GM11168 (cell line): ENCODE measurements around the gene CHI3L1.
"Not testable (repeated sequence)": the region's sequence is repeated elsewhere in the genome, so short reads cannot be mapped to it uniquely, and the experiment has no call there.

Source experiments
- in situ Hi-C: fragments of 300-500 bp; cut with MboI; formaldehyde crosslinking; loops from one replicate; pipeline ENCODE4 v1.12.0; 2022; ENCODE audit warnings: low sequenced_read_pairs; ENCODE audit not compliant: unreplicated experiment

CHI3L1 gene

DNA sequence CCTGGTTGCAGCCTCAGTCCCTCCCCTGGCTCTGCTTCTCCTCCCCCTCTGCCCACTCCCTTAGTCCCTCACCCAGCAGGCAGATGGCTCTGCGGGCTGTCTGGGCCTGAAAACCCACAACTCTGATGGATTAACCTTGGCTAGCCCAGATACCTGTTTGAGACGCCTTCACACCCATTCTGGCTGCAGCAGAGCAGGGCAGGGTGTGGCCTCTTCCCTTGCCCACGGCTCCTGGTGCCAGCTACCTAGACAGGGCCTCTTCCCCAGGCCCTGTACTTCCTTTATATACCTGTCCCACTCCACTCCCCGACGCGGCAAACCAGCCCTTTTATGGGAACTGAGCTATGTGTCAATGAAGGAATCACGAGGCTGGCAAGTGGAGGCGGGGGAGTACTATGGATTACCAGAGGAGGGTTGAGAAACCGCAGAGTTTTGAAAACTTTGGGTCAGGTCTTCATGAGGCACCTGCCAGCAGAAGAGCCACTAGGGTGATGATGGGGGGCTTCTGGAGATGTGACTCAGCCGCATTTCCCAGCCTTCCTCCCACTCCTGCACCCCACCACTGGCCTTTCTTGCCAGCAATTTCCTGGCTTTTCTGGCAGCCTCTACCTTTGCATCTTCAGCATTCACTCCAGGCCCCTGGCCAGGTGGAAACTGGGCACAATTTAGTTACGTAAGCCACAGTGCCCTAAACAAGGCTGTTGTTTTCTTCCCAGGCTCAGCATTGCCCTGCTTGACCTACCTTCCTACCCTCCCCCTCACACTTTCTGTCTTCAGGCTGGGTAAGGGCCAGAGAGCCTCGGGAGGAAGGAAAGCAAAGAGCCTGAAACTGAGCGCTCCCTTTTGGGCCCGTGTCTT lies at the start of gene CHI3L1:
Gene CHI3L1, minus strand, starts transcription at position 259 of the 858 bp plus-strand sequence. Its CDS starts 81 bp downstream, at position 178.
- in situ Hi-C loops = no loop called here

DNA sequence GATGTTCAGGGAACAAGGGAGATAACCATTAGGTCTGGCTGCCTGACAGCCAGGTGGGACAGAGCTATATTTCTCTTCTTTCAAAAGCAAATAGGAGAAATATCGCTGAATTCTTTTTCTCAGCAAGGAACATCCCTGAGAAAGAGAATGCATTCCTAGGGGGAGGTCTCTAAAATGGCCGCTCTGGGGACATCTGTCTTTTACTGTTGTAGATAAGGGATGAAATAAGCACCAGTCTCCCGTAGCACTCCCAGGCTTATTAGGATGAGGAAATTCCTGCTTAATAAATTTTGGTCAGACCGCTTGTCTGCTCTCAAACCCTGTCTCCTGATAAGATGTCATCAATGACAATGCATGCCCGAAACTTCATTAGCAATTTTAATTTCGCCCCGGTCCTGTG lies 48.4 kb upstream of the CHI3L1 start:
- in situ Hi-C loops = not testable (repeated sequence)

DNA sequence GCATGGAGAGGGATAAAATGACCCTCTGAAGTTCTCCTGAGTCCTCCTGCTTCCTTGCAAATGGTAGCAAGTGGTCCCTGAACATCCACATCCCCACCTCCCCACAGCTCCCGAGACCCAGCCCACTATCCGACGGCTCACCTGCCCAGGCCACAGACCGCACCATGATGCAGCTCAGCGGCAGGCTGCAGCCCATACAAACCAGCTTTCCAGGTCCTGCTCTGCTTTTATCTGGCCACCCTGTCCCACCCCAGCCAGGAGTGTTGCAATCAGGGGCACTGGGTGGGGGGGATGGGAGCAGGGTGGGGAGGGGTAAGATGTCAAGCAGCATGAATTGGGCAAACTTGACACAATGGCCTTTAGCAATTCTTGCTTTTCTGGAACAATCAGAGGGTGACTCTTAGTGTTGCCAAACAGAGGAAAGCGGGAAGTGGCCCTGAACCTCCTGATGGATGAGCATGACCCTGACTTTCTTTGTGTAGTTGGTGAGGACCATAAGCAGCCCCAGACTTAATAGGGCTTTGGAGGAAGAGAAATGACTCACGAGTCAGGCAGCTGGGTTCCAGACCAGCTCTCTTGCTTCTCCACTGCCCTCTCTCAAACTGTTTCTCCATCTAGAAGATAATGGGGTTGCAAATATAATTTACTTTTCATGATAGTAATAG lies 43.1 kb upstream of the CHI3L1 start, which contains the start of gene CHIT1:
Gene CHIT1, minus strand, starts transcription at position 203 of the 665 bp plus-strand sequence. Its CDS starts 37 bp downstream, at position 166.
- in situ Hi-C loops = no loop called here

DNA sequence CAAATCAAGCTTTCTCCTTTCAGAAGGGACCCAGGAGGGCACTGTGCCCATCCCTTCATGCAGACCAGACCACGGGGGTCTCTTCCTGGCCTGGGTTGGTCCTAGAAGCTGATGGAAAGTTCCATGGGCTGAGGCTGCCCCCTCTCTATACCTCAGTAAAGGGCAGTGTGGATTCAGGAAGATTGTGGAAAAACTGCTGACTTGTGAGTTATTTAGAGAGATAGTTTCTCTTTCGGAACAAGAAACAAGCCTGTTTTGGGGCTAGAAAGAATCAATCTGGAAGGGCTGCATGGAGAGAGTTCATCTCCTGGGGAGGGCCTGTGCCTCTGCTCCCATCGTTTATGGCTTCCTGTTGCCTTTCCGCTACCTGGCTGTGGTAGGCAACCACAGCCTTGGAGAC lies 42.2 kb upstream of the CHI3L1 start:
- in situ Hi-C loops = no loop called here

DNA sequence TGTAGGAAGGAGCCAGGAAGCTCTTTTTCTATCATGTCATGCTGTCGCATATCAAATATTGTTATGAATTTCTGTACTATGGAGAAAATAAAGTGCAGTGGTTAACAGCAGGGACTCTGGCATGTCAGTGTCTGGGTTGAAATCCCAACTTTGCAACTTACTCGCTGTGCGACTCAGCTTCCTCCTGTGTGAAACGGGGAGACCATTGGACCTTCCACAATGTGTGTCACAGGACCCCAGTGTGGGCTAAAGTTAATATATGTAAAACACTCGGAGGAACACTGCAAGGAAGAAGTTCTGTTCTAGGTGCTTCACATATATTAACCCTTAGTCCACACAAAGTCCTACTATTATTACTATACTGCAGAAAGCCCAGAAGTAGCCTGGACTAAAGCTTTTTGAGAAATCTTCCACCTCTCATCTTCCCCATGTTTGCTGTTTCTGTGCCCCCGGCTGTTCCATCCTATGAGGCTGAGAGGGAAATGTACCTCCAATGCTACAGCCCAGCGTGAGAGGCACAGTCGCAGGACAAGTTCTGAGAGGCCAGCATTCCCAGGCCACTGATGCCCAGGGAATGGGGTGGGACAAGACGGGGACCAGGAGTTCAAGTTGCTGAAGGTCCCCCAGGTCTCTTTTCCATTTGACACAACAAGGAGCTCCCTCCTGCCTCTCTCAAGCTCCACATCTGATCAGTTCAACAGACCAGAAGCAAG lies 41.0 kb upstream of the CHI3L1 start:
- in situ Hi-C loops = no loop called here

DNA sequence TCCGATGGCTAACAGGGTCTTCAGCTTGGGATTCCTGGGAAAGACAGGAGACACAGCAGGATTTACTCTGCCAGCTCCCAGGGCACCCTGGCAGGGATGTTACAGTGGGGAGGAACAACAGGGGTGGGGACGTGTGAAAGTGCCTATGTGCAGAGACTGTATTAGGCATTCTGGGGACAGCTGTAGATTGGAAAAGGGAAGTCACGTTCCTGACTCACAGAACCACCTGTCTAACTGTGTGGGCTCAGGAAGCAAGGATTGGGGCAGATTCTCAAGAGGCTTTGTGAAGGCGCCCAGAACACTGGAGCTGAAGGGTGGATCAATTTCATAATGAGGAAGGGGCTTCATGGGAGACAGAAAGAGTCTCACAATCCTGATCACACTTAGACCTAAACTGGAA lies 38.6 kb upstream of the CHI3L1 start:
- in situ Hi-C loops = no loop called here

DNA sequence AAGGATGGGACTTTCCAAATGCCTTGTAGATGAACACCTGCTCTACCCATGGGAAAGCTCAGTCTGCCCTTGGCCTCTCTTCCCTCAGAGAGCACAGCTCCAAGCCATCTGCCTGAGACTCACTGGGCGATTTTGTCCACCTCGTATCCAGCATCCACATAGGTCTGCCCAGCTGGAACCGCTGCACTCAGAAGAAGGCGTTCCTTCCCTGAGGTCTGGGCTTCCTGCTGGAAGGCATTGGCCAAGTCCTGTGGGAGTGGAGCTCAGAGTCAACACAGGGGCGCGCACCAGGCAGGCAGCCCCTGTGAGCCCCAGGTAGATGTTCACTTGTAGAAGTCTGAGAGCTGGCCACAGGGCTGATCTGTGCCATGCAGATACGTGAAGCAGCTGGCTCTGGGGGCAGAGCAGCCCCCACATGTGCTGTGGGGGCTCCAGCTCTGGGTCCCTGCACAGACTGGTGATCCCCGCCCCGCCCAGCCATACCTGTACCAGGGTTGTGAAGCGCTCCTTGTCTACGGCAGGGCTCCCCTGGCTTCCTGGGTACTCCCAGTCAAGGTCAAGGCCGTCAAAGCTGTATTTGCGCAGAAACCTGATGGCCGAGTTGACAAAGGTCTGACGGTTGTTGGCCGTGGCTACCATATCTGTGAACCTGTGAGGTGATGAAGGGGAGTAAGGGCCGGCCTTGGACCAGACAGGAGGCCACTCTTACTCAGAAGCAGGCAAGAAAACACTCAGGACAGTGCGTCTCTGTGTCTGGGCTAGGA lies 36.7 kb upstream of the CHI3L1 start:
- in situ Hi-C loops = no loop called here

DNA sequence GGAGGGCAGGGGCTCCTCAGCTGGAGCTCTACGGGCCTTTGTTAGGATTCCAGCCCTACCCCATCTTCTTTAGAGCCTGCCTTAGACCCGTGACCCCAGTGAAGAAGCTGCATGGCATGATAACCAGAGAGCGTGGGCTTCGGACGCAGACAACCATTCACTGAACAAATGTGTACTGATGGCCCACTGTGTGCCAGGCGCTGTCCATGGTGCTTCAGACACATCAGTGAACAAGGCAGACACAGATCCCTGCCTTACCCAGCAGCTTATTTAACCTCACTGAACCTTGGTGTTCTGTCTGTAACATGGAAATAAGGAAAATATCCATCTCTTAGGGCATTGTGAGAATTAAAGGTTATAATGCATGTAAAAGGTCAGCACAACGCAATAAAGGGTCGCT lies 33.4 kb upstream of the CHI3L1 start:
- in situ Hi-C loops = loop anchor here (5.0 kb wide), 1 partner anchor 188 kb away; no protein-coding TSS in a partner anchor

DNA sequence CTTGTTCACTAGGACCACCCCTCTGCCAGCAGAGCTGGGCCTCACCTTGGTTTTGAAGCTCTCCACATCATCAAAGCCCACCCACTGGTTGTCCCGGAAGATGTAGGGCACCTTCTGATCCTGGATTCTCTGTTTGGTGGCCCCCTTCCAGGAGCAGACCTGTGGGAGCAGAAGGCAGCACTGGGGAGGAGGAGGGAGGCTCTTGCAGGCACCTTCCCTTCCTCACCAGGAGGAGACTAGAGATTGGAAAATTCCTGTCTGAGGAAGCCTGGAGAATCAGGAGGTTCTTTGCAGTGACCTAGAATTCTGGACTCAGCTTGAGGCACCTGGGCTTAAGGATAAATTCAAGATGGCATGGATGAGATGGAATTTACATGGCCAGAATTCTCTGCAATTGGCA lies 32.7 kb upstream of the CHI3L1 start:
- in situ Hi-C loops = loop anchor here (5.0 kb wide), 1 partner anchor 187 kb away; no protein-coding TSS in a partner anchor

DNA sequence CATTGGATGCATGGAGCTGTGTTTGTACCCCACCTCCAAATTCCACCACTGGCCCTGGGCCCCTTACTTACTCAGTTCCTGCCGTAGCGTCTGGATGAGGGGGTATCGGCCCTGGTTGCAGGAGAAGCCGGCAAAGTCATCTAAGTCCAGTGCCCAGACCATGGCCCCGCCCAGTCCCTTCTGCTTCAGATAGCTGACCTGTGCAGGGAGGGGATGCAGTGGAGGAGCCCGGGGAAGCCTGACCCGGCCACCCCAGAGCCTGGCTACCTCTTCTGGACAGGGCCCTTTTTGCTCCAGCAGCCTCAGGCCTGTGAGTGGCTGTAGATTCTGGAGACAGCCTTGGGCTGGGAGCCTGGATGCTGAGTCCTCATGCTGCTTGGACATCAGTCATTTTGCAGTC lies 31.2 kb upstream of the CHI3L1 start:
- in situ Hi-C loops = loop anchor here (5.0 kb wide), 1 partner anchor 185 kb away; no protein-coding TSS in a partner anchor

DNA sequence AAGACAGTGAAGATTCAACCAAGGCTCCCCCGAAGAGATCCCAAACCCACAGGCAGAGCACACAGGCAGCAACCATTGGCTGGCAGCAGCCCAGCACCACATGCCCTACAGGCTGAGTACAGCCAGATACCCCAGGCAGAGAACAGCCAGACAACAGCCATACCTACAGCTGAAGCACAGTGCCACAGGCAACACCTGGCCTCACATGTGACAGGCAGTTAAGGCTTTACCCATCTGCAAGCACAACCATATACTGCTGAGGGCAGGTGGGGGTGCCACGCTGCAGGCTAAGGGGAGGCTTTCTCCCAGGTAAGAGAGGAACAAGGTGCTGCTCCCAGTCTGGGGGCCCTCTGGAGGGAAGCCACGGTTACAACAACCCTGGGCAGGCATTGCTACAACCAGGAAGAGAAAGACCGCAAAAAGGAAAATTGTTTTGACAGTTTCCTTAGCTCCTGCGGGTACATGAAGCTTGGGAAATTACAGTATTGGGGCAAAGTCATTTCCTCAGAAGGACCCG lies 30.7 kb upstream of the CHI3L1 start:
- in situ Hi-C loops = loop anchor here (5.0 kb wide), 1 partner anchor 185 kb away; no protein-coding TSS in a partner anchor

DNA sequence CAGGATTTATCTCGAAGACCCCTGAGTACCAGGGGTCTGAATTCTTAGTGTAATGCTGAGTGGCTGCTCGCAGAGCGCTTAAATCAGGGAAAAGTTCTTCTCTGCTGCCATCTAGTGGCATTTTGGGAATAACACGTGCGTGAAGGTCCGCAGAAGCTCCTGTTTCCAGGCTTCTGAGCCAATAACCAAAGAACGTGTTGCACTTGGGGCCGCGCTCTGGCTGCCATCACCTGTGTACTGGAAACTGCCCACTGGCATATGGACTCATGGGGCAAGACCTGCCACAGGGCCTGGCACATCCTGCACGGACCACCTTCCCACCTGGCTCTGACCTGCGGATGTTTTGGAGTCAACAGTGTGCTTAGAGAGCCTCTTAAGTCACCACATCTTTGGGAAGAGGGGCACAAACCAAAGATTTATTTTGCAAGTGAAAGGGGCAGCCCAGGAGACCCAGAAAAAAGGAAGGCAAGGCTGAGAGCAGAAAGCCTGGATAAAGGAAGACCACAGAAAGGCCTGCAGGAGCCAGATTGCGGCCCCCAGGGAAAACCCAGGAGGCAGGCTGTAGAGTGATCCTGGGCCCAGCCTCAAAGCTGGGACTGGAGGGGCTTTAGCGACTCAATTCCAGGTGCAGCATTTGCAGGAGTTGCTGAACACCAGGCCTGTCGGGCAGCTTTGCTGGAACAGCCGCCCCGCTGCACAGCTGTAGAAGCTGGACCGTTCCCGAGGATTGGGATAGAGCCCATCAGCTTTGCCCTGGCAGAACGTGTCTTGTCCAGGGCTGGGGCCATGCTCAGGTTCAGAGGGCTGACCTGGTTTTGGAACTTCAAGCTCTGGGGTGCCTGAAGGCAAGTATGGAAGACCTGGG lies 30.0 kb upstream of the CHI3L1 start:
- in situ Hi-C loops = loop anchor here (5.0 kb wide), 1 partner anchor 184 kb away; no protein-coding TSS in a partner anchor

DNA sequence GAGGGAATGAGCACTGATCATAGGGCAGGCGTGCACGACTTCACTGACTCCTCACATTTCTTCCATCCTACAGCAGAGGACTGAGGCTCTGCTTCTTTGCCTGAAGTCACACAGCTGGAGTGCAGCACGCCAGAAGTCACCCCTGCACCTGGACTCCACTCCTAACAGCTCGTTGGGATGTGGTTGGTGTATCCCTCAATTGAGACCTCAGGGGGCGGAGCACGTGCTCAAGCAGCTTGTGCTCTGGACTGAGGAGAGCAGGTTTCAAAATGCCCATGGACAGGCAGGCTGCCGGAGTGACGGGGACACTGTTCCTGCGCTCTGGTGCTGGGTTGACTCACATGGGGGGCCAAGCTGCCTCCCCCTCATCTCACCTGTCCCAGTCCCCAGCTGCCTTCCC lies 29.1 kb upstream of the CHI3L1 start:
- in situ Hi-C loops = loop anchor here (5.0 kb wide), 1 partner anchor 183 kb away; no protein-coding TSS in a partner anchor

DNA sequence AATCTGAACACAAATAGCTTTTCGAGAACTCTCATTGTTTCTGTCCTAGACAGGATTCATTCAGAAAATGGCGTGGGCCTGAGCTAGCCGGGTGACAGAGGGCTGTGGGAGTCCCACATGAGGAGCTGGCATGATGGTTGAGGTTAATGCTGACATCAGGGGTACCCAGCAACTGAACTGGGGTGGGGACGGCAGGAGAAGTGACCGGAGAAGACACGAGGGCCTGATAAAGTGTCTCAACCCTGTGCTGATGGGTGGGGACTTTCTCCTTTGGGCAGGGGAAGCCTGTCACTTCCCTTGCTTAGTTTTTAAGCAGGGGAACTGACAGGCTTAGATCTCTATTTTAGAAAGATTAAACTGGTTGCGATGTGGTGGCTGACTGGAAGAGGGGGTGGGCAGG lies 28.4 kb upstream of the CHI3L1 start:
- in situ Hi-C loops = loop anchor here (5.0 kb wide), 1 partner anchor 183 kb away; no protein-coding TSS in a partner anchor

DNA sequence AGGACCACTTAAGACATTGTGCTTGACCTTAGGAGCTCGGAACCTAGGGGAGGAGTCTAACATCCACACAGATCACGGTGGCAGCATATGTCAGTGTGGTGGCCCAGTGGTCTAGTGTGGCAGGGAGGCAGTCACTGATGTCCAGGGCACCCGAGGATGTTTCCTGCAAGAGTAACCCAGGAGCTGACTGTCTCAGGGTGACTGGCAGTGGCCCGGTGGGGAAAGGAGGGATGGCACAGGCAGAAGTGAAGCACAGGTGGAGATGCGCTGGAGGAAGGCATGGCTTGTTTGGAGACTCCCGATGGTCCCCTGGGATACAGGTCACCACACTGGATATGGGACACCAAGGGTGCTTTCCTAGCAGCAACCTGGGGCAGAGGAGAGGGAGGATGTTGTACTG lies 26.6 kb upstream of the CHI3L1 start:
- in situ Hi-C loops = no loop called here

DNA sequence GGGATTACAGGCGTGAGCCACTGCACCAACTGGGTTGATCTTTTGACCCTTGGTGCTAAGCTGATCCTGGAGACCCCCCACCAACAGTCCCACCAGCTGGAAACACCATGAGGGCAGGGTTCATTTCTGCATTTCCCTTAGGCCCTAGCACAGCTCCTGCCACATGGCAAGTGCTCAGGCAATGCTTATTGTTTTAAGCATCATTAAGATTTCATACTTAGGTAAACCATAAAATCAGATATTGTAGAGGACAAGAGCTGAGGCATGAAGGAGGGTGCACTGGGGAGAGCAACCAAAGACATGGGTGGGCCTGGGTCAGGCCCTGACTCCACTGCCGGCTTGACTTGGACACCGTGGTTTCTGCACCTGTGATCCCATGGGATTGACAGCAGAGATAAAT lies 25.3 kb upstream of the CHI3L1 start:
- in situ Hi-C loops = no loop called here

DNA sequence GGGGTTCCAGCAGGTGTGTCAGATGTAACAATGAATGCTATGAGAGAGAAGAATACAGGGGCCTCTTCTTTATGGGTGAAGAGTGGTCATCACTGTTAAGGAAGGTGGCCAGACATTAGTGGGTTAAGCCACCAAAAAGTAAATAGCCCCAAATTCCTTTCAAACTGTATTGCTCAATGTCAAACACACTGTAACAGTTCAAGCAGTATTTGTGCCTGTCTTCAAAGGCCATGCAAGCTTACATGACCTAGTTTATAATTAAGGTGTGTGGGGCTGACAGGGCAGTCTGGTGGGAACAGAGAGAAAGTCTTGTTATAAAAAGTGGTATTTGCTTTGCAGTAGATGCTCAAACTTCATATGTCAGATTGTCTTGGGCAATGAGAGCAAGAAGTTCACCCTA lies 24.5 kb upstream of the CHI3L1 start:
- in situ Hi-C loops = no loop called here

DNA sequence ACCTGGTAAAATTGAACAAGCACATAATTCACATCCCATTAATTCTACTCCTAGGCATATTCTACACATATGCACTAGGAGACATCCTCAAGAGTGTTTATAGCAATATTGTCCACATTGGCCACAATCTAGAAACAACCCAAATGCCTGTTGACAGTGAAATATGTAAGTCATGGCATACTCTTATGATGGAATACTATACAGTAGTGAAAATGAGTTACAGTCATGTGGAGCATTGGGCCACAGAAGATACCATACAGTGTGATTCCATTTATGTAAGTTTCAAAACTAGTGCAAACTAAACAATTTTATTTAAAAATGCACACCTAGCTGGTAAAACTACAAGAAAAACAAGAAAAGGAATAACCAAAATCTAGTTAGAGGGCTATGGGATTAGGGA lies 23.8 kb upstream of the CHI3L1 start:
- in situ Hi-C loops = no loop called here

DNA sequence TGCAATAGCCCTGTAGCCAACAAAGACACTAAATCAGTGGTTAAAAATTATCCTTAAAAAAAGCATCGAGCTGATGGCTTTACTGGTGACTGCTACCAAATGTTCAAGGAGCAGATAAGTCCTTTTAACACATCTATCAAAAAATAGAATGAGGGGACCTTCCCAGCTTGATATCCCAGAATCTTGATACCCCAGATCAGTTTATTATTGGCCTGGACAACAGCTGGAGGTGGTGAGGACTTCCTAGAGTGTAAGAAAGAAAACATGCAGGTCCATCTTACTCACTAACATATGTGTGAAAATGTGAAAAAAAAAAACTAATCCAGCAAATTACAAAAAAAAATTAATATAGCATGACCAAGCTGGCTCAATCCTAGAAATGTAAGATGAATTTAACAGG lies 21.7 kb upstream of the CHI3L1 start:
- in situ Hi-C loops = no loop called here
